NB4 (cell line): Measurements from ENCODE around the gene ADGRG7.

Experiments used
- MAX ChIP-seq: IDR thresholded peaks from 2 replicates; pipeline ENCODE4 v1.6.1; 2011; ENCODE audit warnings: low read depth, low read length
- MYC ChIP-seq: IDR thresholded peaks from 2 replicates; pipeline ENCODE4 v1.6.1; 2011; ENCODE audit warnings: low read depth, low read length
- POLR2A ChIP-seq: IDR thresholded peaks from 2 replicates; pipeline ENCODE4 v1.6.1; 2011; ENCODE audit warnings: mild to moderate bottlenecking; ENCODE audit not compliant: insufficient read length; ENCODE audit errors: extremely low read depth
- TF ChIP-seq, protein P1 (sequence below): IDR thresholded peaks from one replicate; pipeline ENCODE4 v1.5.1; 2012; ENCODE audit warnings: low read depth, low read length

- TF ChIP-seq, protein P1, sequence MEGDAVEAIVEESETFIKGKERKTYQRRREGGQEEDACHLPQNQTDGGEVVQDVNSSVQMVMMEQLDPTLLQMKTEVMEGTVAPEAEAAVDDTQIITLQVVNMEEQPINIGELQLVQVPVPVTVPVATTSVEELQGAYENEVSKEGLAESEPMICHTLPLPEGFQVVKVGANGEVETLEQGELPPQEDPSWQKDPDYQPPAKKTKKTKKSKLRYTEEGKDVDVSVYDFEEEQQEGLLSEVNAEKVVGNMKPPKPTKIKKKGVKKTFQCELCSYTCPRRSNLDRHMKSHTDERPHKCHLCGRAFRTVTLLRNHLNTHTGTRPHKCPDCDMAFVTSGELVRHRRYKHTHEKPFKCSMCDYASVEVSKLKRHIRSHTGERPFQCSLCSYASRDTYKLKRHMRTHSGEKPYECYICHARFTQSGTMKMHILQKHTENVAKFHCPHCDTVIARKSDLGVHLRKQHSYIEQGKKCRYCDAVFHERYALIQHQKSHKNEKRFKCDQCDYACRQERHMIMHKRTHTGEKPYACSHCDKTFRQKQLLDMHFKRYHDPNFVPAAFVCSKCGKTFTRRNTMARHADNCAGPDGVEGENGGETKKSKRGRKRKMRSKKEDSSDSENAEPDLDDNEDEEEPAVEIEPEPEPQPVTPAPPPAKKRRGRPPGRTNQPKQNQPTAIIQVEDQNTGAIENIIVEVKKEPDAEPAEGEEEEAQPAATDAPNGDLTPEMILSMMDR, result no peak
- no peak for TF ChIP-seq MAX
- TF ChIP-seq POLR2A, result no peak
- TF ChIP-seq MYC, result no peak
These were observed 21.3 kb downstream of the ADGRG7 start for GRCh38 chr3:100630664-100631063.
